Esophagus squamous epithelium (tissue), 4 donors: ENCODE data around the gene CDH13.

Source experiments
- CTCF ChIP-seq, 6 experiments: fragments of 450-650 bp in 4 of 6; fragments of 200-600 bp in 2 of 6; sonication (generic) in 2 of 6; IDR thresholded peaks; one replicate each; pipeline ENCODE4 v1.5.1; 2016 to 2019; ENCODE audit warnings: antibody characterized with exemption in 6 of 6, mild to moderate bottlenecking in 4 of 6, moderate library complexity in 4 of 6
- POLR2A ChIP-seq, 4 donors: fragments of 450-650 bp; IDR thresholded peaks; one replicate each; pipeline ENCODE4 v1.6.1; 2017; ENCODE audit warnings: antibody characterized with exemption in 4 of 4, mild to moderate bottlenecking in 4 of 4, moderate library complexity in 3 of 4

GRCh38 chr16:82594114-82594513 lies 32.7 kb upstream of the CDH13 start:
- no peak for TF ChIP-seq CTCF (IDR thresholded peaks at IDR 0.05)
- TF ChIP-seq POLR2A (IDR thresholded peaks at IDR 0.05), result no peak
